GM23248 (cell line): ENCODE measurements around the gene TSG101.

Experiments used
- EZH2 ChIP-seq: fragments of 200-600 bp; sonication (generic); IDR thresholded peaks from 2 replicates; pipeline ENCODE4 v1.6.1; 2018; ENCODE audit warnings: antibody characterized with exemption, mild to moderate bottlenecking; ENCODE audit not compliant: insufficient read depth, poor library complexity, severe bottlenecking
- EZH2phosphoT487 ChIP-seq: fragments of 200-600 bp; sonication (generic); IDR thresholded peaks from 2 replicates; pipeline ENCODE4 v1.6.1; 2018; ENCODE audit warnings: antibody characterized with exemption, moderate library complexity, mild to moderate bottlenecking, low read depth; ENCODE audit not compliant: insufficient read depth

DNA sequence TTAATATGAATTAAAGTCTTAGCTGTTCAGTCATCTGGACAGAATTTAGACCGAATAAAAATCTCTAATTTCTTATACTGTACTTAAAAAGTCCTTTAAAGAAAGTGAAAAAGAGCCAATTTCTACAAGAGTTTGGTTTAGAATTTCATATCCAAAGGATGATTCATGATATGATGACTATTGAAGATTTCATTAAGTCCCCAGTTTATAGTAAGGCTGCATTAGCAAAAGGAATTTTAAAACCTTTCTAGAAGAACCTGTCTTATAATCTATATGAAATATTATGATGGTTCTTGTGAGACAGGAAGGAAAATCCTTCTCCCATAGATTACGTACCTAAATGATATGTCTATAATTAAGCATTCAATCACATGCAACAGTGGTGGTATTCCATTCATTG, 34.8 kb downstream of the TSG101 start:
- TF ChIP-seq EZH2phosphoT487 (no peak), EZH2 (no peak)
